GM19372 (cell line): ENCODE results near the gene WNT4.

Source experiments
- ATAC-seq: cut with Tn5 transposase; IDR thresholded peaks from one replicate; pipeline ENCODE4 v1.9.1; 2021; ENCODE audit warnings: mild to moderate bottlenecking, low read depth, moderate library complexity; ENCODE audit not compliant: unreplicated experiment

WNT4 gene

GRCh38 chr1:22089787-22090186 lies 53.1 kb downstream of the WNT4 start:
- no peak for ATAC-seq

GRCh38 chr1:22089134-22089571 lies 53.7 kb downstream of the WNT4 start:
- ATAC-seq = no peak

DNA sequence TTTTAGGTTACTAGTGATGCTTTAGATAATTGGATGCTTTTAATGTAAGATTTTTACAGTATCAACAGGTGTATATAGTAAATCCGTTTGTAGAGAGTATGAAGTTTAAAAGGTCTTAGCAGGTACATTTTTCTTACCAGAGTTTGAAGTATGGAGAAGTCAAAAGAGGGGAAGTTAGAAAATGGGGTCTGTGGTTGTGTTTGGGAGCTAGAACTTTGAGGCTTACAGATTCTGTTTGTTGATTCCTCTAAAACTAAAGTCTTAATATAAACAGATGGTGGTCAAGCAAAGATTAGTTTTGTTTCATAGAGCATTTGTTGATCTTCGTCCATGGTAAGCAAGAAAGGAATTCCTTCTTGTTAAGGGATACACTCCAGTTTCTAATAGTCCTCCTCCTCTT lies 54.6 kb downstream of the WNT4 start:
- ATAC-seq = no peak

- ATAC-seq = no peak
These were observed 62.7 kb downstream of the WNT4 start for GRCh38 chr1:22080191-22080590.

DNA sequence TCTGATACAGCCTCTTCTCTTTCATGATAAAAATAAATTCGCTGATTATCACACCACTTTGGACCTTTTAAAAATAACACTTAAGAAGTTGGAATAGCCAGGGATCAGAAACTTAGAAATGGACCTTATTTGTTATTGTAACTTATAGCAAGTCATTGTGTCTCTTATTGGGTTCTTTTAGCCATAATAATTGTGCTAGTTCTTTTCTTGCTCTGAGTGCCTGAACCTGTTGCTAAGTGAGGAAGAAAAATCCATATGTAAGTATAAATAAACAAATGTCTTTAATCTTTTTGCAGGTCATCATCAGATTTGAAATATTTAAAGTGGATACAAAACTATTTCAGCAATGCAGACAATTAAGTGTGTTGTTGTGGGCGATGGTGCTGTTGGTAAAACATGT lies 64.8 kb downstream of the WNT4 start:
- ATAC-seq = no peak

DNA sequence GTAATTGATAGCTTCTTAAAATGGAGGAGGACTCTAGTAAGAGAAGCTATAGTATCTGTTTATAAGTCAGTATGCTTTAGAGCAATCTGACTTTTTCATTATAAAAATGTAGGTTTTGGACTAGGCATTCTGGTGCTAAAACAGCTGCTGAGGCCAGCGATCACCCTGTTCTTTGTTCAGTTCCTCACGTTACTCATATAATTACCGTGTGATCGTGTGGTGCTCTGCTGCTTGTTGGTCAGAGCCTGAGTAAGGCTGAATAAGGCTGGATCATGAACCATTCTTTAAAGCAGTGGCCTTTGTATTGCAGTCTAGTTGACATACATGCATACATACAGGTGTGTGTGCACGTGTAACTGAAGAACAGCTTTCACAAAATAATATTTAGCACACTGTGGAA lies 65.2 kb downstream of the WNT4 start:
- ATAC-seq = no peak

GRCh38 chr1:22076346-22076745 lies 66.6 kb downstream of the WNT4 start:
- no peak for ATAC-seq

- ATAC-seq = no peak
These were observed 67.2 kb downstream of the WNT4 start for GRCh38 chr1:22075718-22076117.

DNA sequence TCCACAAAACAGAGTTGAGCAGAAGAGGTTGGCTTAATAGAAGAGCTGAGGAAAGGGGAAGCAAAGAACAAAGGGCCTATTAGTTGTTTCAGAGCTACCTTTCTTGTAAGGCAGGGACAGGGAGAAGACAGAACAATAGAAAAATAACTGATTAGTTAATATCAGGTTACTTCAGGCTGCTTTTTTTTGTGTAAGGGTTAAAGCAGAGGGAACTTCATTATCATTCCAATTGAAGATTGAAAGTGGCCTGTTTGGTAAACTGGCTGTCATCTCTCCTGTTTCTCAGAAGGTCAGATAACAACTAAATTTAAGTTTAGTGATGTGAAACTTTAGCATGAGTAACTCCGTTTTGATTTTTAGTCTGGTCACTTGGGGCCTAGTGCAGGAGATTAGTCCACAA lies 68.1 kb downstream of the WNT4 start:
- no peak for ATAC-seq

GRCh38 chr1:22071511-22071910 lies 71.4 kb downstream of the WNT4 start:
- no peak for ATAC-seq
